ENCODE results near the gene SETD2. TPM values are rescaled to one million over a fixed set of nuclear protein-coding genes. Genes with fewer than 3 reads are reported as not detected.

SETD2 gene
- total and polyA plus RNA-seq, 2 donors (not counting 1 experiment from before 2014, with no cell fraction given): 22.5 to 35.3 TPM

DNA sequence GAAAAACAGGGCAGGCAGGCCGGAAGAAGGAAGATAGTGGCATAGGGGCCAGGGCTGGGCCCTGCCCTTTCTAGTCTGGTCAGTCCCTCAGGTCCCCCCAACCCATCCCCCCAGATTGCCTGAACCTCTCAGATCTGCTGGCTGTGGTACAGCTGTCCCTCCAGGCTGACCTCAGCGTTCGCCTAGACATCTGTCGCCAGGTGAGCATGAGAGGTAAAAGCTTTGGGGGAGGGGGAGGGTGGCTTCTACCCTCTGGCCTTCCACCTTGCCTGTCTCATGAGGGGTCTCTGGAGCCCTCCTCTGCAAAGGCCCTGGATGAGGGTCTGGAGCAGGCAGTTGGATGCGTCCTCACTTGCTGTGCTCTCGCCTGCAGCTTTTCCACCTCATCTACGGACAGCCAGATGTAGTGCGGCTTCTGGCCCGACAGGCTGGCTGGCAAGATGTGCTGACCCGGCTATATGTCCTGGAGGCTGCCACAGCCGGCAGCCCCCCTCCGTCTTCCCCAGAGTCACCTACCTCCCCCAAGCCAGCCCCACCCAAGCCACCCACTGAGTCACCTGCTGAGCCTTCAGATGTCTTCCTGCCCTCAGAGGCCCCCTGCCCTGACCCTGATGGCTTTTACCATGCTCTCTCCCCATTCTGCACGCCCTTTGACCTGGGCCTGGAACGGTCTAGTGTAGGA is 164.3 kb downstream of the SETD2 start:
- H4K20me1 ChIP-seq (ENCODE audit: control insufficient read depth, extremely low read depth, insufficient read depth, low read length): no peaks in the 10 kb centered on the region
- no peaks in the 10 kb centered on the region for H3K4me1 ChIP-seq (ENCODE audit: control insufficient read depth, extremely low read depth, insufficient read depth, low read length)
- H3K9me3 ChIP-seq (ENCODE audit: control insufficient read depth, insufficient read depth, low read depth, low read length): no peaks in the 10 kb centered on the region
- H3K79me2 ChIP-seq (ENCODE audit: control insufficient read depth, insufficient read depth, low read length): no peaks in the 10 kb centered on the region
- no peak overlapping the region for H3K9ac ChIP-seq (ENCODE audit: insufficient read depth, low read length)
- H3K36me3 ChIP-seq (ENCODE audit: control insufficient read depth, insufficient read depth, low read length): no peaks in the 10 kb centered on the region
- no peak overlapping the region for H3K4me2 ChIP-seq (ENCODE audit: extremely low read depth, insufficient read depth, low read length)
- no peak for DNase-seq (ENCODE audit: low read depth in 2 of 2)
- H2AFZ ChIP-seq (ENCODE audit: low read length): no peak overlapping the region
- no peak overlapping the region for H3K27ac ChIP-seq (ENCODE audit: insufficient read depth, low read length)
- H3K4me3 ChIP-seq (replicated peaks in 1 of 4; ENCODE audit: control extremely low read depth in 1 of 4, insufficient read depth in 1 of 4, low read depth in 3 of 4, low read length in 4 of 4): no peak overlapping the region
- no peaks in the 10 kb centered on the region for H3K27me3 ChIP-seq (ENCODE audit: control insufficient read depth, insufficient read depth, low read length)
- TF ChIP-seq CTCF (conservative IDR thresholded peaks at IDR 0.05 in 1 of 2, IDR thresholded peaks at IDR 0.05 in 1 of 2; ENCODE audit: low read depth in 1 of 2, low read length in 2 of 2) (no peak), EZH2 (IDR thresholded peaks at IDR 0.05; ENCODE audit: low read length, missing control alignments) (no peak)

GRCh38 chr3:46998852-46999515 is 164.9 kb downstream of the SETD2 start:
- TF ChIP-seq CTCF (conservative IDR thresholded peaks at IDR 0.05 in 1 of 2, IDR thresholded peaks at IDR 0.05 in 1 of 2; ENCODE audit: low read depth in 1 of 2, low read length in 2 of 2) (no peak), EZH2 (IDR thresholded peaks at IDR 0.05; ENCODE audit: low read length, missing control alignments) (no peak)
- no peak overlapping the region for H3K9ac ChIP-seq (ENCODE audit: insufficient read depth, low read length)
- no peak overlapping the region for H3K4me2 ChIP-seq (ENCODE audit: extremely low read depth, insufficient read depth, low read length)
- H3K27ac ChIP-seq (ENCODE audit: insufficient read depth, low read length): no peak overlapping the region
- no peak overlapping the region for H2AFZ ChIP-seq (ENCODE audit: low read length)
- no peaks in the 10 kb centered on the region for H3K79me2 ChIP-seq (ENCODE audit: control insufficient read depth, insufficient read depth, low read length)
- H3K27me3 ChIP-seq (ENCODE audit: control insufficient read depth, insufficient read depth, low read length): no peaks in the 10 kb centered on the region
- no peaks in the 10 kb centered on the region for H4K20me1 ChIP-seq (ENCODE audit: control insufficient read depth, extremely low read depth, insufficient read depth, low read length)
- no peaks in the 10 kb centered on the region for H3K36me3 ChIP-seq (ENCODE audit: control insufficient read depth, insufficient read depth, low read length)
- H3K9me3 ChIP-seq (ENCODE audit: control insufficient read depth, insufficient read depth, low read depth, low read length): no peaks in the 10 kb centered on the region
- H3K4me1 ChIP-seq (ENCODE audit: control insufficient read depth, extremely low read depth, insufficient read depth, low read length): no peaks in the 10 kb centered on the region
- no peak for DNase-seq (ENCODE audit: low read depth in 2 of 2)
- H3K4me3 ChIP-seq (replicated peaks in 1 of 4; ENCODE audit: control extremely low read depth in 1 of 4, insufficient read depth in 1 of 4, low read depth in 3 of 4, low read length in 4 of 4): no peak overlapping the region

DNA sequence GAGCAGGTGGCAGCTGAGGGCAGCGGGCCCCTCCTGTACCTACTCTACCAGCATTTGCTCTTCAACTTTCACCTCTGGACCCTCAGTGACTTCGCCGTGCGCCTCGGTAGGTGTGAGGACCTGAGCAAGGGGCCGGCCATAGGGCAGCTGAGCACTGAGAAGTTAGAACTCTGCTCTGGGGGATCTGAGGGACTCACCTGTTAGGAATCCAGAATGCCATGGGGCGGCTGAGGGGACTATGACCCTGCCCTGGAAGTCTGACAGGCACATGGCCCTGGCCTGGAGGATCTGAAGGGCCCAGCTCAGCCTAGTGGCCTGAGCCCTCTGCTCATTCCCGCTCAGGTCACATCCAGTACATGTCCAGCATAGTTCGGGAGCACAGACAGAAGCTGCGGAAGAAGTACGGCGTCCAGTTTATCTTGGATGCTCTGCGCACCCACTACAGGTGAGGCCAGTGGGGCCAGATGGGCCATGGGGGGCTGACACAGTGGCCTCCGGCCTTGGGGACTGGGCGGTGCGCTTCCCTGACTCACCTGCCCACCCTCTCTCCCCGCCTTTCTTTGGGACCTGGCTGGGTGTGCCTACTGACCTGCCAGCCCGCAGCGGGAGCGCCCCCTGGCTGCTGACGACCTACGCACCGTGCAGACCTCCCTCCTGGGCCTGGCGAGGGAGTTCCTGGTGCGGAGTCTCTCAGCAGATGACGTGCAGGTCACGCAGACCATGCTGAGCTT is 165.6 kb downstream of the SETD2 start:
- Histone ChIP-seq H3K9me3 (ENCODE audit: control insufficient read depth, insufficient read depth, low read depth, low read length) (no peaks in the 10 kb centered on the region), H2AFZ (ENCODE audit: low read length) (no peak overlapping the region), H3K36me3 (ENCODE audit: control insufficient read depth, insufficient read depth, low read length) (no peaks in the 10 kb centered on the region), H3K4me2 (ENCODE audit: extremely low read depth, insufficient read depth, low read length) (no peak overlapping the region), H3K27ac (ENCODE audit: insufficient read depth, low read length) (no peak overlapping the region), H3K27me3 (ENCODE audit: control insufficient read depth, insufficient read depth, low read length) (no peaks in the 10 kb centered on the region), H3K4me1 (ENCODE audit: control insufficient read depth, extremely low read depth, insufficient read depth, low read length) (no peaks in the 10 kb centered on the region), H3K79me2 (ENCODE audit: control insufficient read depth, insufficient read depth, low read length) (no peaks in the 10 kb centered on the region), H3K9ac (ENCODE audit: insufficient read depth, low read length) (no peak overlapping the region), H4K20me1 (ENCODE audit: control insufficient read depth, extremely low read depth, insufficient read depth, low read length) (no peaks in the 10 kb centered on the region), H3K4me3 (replicated peaks in 1 of 4; ENCODE audit: control extremely low read depth in 1 of 4, insufficient read depth in 1 of 4, low read depth in 3 of 4, low read length in 4 of 4) (no peak overlapping the region)
- TF ChIP-seq EZH2 (IDR thresholded peaks at IDR 0.05; ENCODE audit: low read length, missing control alignments) (no peak), CTCF (conservative IDR thresholded peaks at IDR 0.05 in 1 of 2, IDR thresholded peaks at IDR 0.05 in 1 of 2; ENCODE audit: low read depth in 1 of 2, low read length in 2 of 2) (peak; percentile 46 to 67)
- DNase-seq (ENCODE audit: low read depth in 2 of 2): peak; percentile 34 to 39

Measured in fibroblast of lung (primary cell).